ENCODE data around the gene NTRK1.

Gene NTRK1

GRCh38 chr1:156860628-156861423 is at the start of gene NTRK1:
TSS of gene NTRK1 (plus strand) at chr1:156860865. CDS start at chr1:156860935, 70 bp downstream.
- Histone ChIP-seq H3K27ac (ENCODE audit: low read depth, low read length) (no peak within 1 kb of the TSS), H3K36me3 (ENCODE audit: control insufficient read depth, insufficient read depth, low read length) (no peaks in the 10 kb centered on the region), H3K4me1 (ENCODE audit: control insufficient read depth, insufficient read depth, low read length) (peaks cover 3% of the 10 kb centered on the region), H3K9ac (ENCODE audit: low read length) (no peak within 1 kb of the TSS), H3K27me3 (ENCODE audit: control insufficient read depth, insufficient read depth, low read length) (peaks cover 51% of the 10 kb centered on the region), H3K4me3 (ENCODE audit: low read length) (peak within 1 kb of the TSS; percentile 40)

GRCh38 chr1:156811168-156811567 is 49.5 kb upstream of the NTRK1 start:
- Histone ChIP-seq H3K9ac (ENCODE audit: low read length) (no peak overlapping the region), H3K27me3 (ENCODE audit: control insufficient read depth, insufficient read depth, low read length) (no peaks in the 10 kb centered on the region), H3K27ac (ENCODE audit: low read depth, low read length) (no peak overlapping the region), H3K4me1 (ENCODE audit: control insufficient read depth, insufficient read depth, low read length) (peaks cover 4% of the 10 kb centered on the region), H3K36me3 (ENCODE audit: control insufficient read depth, insufficient read depth, low read length) (no peaks in the 10 kb centered on the region), H3K4me3 (ENCODE audit: low read length) (no peak overlapping the region)

- H3K9ac ChIP-seq (ENCODE audit: low read length) = no peak overlapping the region
- no peaks in the 10 kb centered on the region for H3K4me1 ChIP-seq (ENCODE audit: control insufficient read depth, insufficient read depth, low read length)
- no peak overlapping the region for H3K4me3 ChIP-seq (ENCODE audit: low read length)
- H3K27me3 ChIP-seq (ENCODE audit: control insufficient read depth, insufficient read depth, low read length) = no peaks in the 10 kb centered on the region
- no peaks in the 10 kb centered on the region for H3K36me3 ChIP-seq (ENCODE audit: control insufficient read depth, insufficient read depth, low read length)
- no peak overlapping the region for H3K27ac ChIP-seq (ENCODE audit: low read depth, low read length)
These were observed 48.2 kb upstream of the NTRK1 start for GRCh38 chr1:156812293-156812990.

GRCh38 chr1:156813298-156813697 is 47.4 kb upstream of the NTRK1 start:
- no peak overlapping the region for H3K9ac ChIP-seq (ENCODE audit: low read length)

GRCh38 chr1:156813750-156814570 is 46.7 kb upstream of the NTRK1 start:
- Histone ChIP-seq H3K27me3 (ENCODE audit: control insufficient read depth, insufficient read depth, low read length) (no peaks in the 10 kb centered on the region), H3K36me3 (ENCODE audit: control insufficient read depth, insufficient read depth, low read length) (no peaks in the 10 kb centered on the region), H3K9ac (ENCODE audit: low read length) (no peak overlapping the region), H3K4me1 (ENCODE audit: control insufficient read depth, insufficient read depth, low read length) (no peaks in the 10 kb centered on the region), H3K27ac (ENCODE audit: low read depth, low read length) (no peak overlapping the region), H3K4me3 (ENCODE audit: low read length) (peak overlapping the region; percentile 49)

More at GRCh38 chr1:156813298-156813697, 47.4 kb upstream of the NTRK1 start:
- H3K27ac ChIP-seq (ENCODE audit: low read depth, low read length) = no peak overlapping the region
- H3K27me3 ChIP-seq (ENCODE audit: control insufficient read depth, insufficient read depth, low read length) = no peaks in the 10 kb centered on the region
- peak overlapping the region; percentile 49 for H3K4me3 ChIP-seq (ENCODE audit: low read length)
- H3K4me1 ChIP-seq (ENCODE audit: control insufficient read depth, insufficient read depth, low read length) = no peaks in the 10 kb centered on the region
- no peaks in the 10 kb centered on the region for H3K36me3 ChIP-seq (ENCODE audit: control insufficient read depth, insufficient read depth, low read length)

GRCh38 chr1:156814571-156815260 is 45.9 kb upstream of the NTRK1 start:
- no peaks in the 10 kb centered on the region for H3K36me3 ChIP-seq (ENCODE audit: control insufficient read depth, insufficient read depth, low read length)
- H3K9ac ChIP-seq (ENCODE audit: low read length) = no peak overlapping the region
- H3K27ac ChIP-seq (ENCODE audit: low read depth, low read length) = peak overlapping the region; percentile 69
- no peaks in the 10 kb centered on the region for H3K4me1 ChIP-seq (ENCODE audit: control insufficient read depth, insufficient read depth, low read length)
- H3K27me3 ChIP-seq (ENCODE audit: control insufficient read depth, insufficient read depth, low read length) = no peaks in the 10 kb centered on the region
- H3K4me3 ChIP-seq (ENCODE audit: low read length) = peak overlapping the region; percentile 49

GRCh38 chr1:156815307-156815826 is 45.3 kb upstream of the NTRK1 start:
- Histone ChIP-seq H3K27ac (ENCODE audit: low read depth, low read length) (peak overlapping the region; percentile 69), H3K9ac (ENCODE audit: low read length) (no peak overlapping the region)

GRCh38 chr1:156815961-156816422 is 44.7 kb upstream of the NTRK1 start:
- H3K9ac ChIP-seq (ENCODE audit: low read length) = no peak overlapping the region
- H3K4me3 ChIP-seq (ENCODE audit: low read length) = peak overlapping the region; percentile 35
- peak overlapping the region; percentile 64 for H3K27ac ChIP-seq (ENCODE audit: low read depth, low read length)
- H3K36me3 ChIP-seq (ENCODE audit: control insufficient read depth, insufficient read depth, low read length) = no peaks in the 10 kb centered on the region
- no peaks in the 10 kb centered on the region for H3K4me1 ChIP-seq (ENCODE audit: control insufficient read depth, insufficient read depth, low read length)
- no peaks in the 10 kb centered on the region for H3K27me3 ChIP-seq (ENCODE audit: control insufficient read depth, insufficient read depth, low read length)

More at GRCh38 chr1:156815307-156815826, 45.3 kb upstream of the NTRK1 start:
- H3K36me3 ChIP-seq (ENCODE audit: control insufficient read depth, insufficient read depth, low read length) = no peaks in the 10 kb centered on the region
- H3K27me3 ChIP-seq (ENCODE audit: control insufficient read depth, insufficient read depth, low read length) = no peaks in the 10 kb centered on the region
- H3K4me1 ChIP-seq (ENCODE audit: control insufficient read depth, insufficient read depth, low read length) = no peaks in the 10 kb centered on the region
- peak overlapping the region; percentile 35 for H3K4me3 ChIP-seq (ENCODE audit: low read length)

- Histone ChIP-seq H3K36me3 (ENCODE audit: control insufficient read depth, insufficient read depth, low read length) (no peaks in the 10 kb centered on the region), H3K27me3 (ENCODE audit: control insufficient read depth, insufficient read depth, low read length) (no peaks in the 10 kb centered on the region), H3K27ac (ENCODE audit: low read depth, low read length) (peak within 1 kb of the TSS; percentile 64), H3K4me1 (ENCODE audit: control insufficient read depth, insufficient read depth, low read length) (no peaks in the 10 kb centered on the region), H3K4me3 (ENCODE audit: low read length) (peak within 1 kb of the TSS; percentile 35), H3K9ac (ENCODE audit: low read length) (no peak within 1 kb of the TSS)
These were observed 43.9 kb upstream of the NTRK1 start, which contains the start of gene SH2D2A for GRCh38 chr1:156816561-156817328. TSS of gene SH2D2A (minus strand) at chr1:156816848. CDS start at chr1:156816708, 140 bp downstream.

GRCh38 chr1:156821801-156822200 is 38.9 kb upstream of the NTRK1 start:
- Histone ChIP-seq H3K27ac (ENCODE audit: low read depth, low read length) (no peak overlapping the region), H3K9ac (ENCODE audit: low read length) (no peak overlapping the region), H3K4me1 (ENCODE audit: control insufficient read depth, insufficient read depth, low read length) (no peaks in the 10 kb centered on the region), H3K27me3 (ENCODE audit: control insufficient read depth, insufficient read depth, low read length) (no peaks in the 10 kb centered on the region), H3K4me3 (ENCODE audit: low read length) (no peak overlapping the region), H3K36me3 (ENCODE audit: control insufficient read depth, insufficient read depth, low read length) (no peaks in the 10 kb centered on the region)

- no peaks in the 10 kb centered on the region for H3K27me3 ChIP-seq (ENCODE audit: control insufficient read depth, insufficient read depth, low read length)
- no peak overlapping the region for H3K9ac ChIP-seq (ENCODE audit: low read length)
- no peak overlapping the region for H3K27ac ChIP-seq (ENCODE audit: low read depth, low read length)
- H3K4me1 ChIP-seq (ENCODE audit: control insufficient read depth, insufficient read depth, low read length) = no peaks in the 10 kb centered on the region
- no peak overlapping the region for H3K4me3 ChIP-seq (ENCODE audit: low read length)
- H3K36me3 ChIP-seq (ENCODE audit: control insufficient read depth, insufficient read depth, low read length) = no peaks in the 10 kb centered on the region
These were observed 38.0 kb upstream of the NTRK1 start for GRCh38 chr1:156822680-156823079.
